WTC11 (cell line): Measurements from ENCODE around the gene ANXA11. TPM values are rescaled to one million over a fixed set of nuclear protein-coding genes. Genes with fewer than 3 reads are reported as not detected.

Experiments used
- ATAC-seq: fragments of 200-7000 bp; cut with Tn5 transposase; 2 replicates; pipeline ENCODE4 v1.10.0; 2021; ENCODE audit warnings: mild to moderate bottlenecking, moderate library complexity
- CTCF ChIA-PET: fragments of 300-600 bp; sonication (Branson Sonifier 250); formaldehyde crosslinking; loops from one replicate; lab custom pipeline; 2021; ENCODE audit warnings: antibody characterized with exemption; lab: Charles Lee
- POLR2A ChIA-PET: fragments of 350-600 bp; sonication (Branson Sonifier 250); formaldehyde crosslinking; loops from one replicate; lab custom pipeline; 2021; ENCODE audit warnings: antibody characterized with exemption; lab: Charles Lee
- DNase-seq: peaks from one replicate; pipeline ENCODE4 v3.0.0; 2021; ENCODE audit warnings: low spot score
- H3K27ac Mint-ChIP-seq: 2 replicates; pipeline ENCODE4 v1.8.0; 2021; ENCODE audit warnings: mixed read lengths
- H3K27me3 Mint-ChIP-seq: 2 replicates; pipeline ENCODE4 v1.8.0; 2021; ENCODE audit warnings: low read depth, mild to moderate bottlenecking, moderate library complexity, mixed read lengths
- H3K36me3 Mint-ChIP-seq: 2 replicates; pipeline ENCODE4 v1.8.0; 2021; ENCODE audit warnings: mixed read lengths
- H3K4me1 Mint-ChIP-seq: 2 replicates; pipeline ENCODE4 v1.8.0; 2022; ENCODE audit warnings: mixed read lengths
- H3K4me3 Mint-ChIP-seq: 2 replicates; pipeline ENCODE4 v1.8.0; 2021; ENCODE audit warnings: mild to moderate bottlenecking, moderate library complexity, mixed read lengths
- H3K9me3 Mint-ChIP-seq: 2 replicates; pipeline ENCODE4 v1.8.0; 2021; ENCODE audit warnings: mixed read lengths
- AFF4 ChIP-seq: sonication (generic); formaldehyde crosslinking; IDR thresholded peaks from 2 replicates; pipeline ENCODE4 v1.8.1; 2023; ENCODE audit warnings: mild to moderate bottlenecking, missing genetic modification reagents, borderline replicate concordance
- ATF2 ChIP-seq: sonication (generic); formaldehyde crosslinking; IDR thresholded peaks from 2 replicates; pipeline ENCODE4 v1.8.1; 2022; ENCODE audit warnings: low read depth, missing genetic modification reagents, borderline replicate concordance
- CTCF ChIP-seq: fragments of 200-600 bp; IDR thresholded peaks from 2 replicates; pipeline ENCODE4 v1.8.0; 2022; ENCODE audit warnings: antibody characterized with exemption
- E2F1 ChIP-seq: sonication (generic); formaldehyde crosslinking; IDR thresholded peaks from 2 replicates; pipeline ENCODE4 v1.8.0; 2022; ENCODE audit warnings: mild to moderate bottlenecking, missing genetic modification reagents
- NFYB ChIP-seq: sonication (generic); formaldehyde crosslinking; conservative IDR thresholded peaks from 2 replicates; pipeline ENCODE4 v1.8.0; 2022; ENCODE audit warnings: low read depth, missing genetic modification reagents
- STAT6 ChIP-seq: sonication (generic); formaldehyde crosslinking; conservative IDR thresholded peaks from 2 replicates; pipeline ENCODE4 v1.8.1; 2023; ENCODE audit warnings: mild to moderate bottlenecking, low read depth, missing genetic modification reagents, moderate library complexity
- TCF7 ChIP-seq: sonication (generic); formaldehyde crosslinking; IDR thresholded peaks from 2 replicates; pipeline ENCODE4 v1.8.0; 2022; ENCODE audit warnings: mild to moderate bottlenecking, low read depth, missing genetic modification reagents, moderate library complexity
- ZNF219 ChIP-seq: sonication (generic); formaldehyde crosslinking; IDR thresholded peaks from 2 replicates; pipeline ENCODE4 v1.8.0; 2023; ENCODE audit warnings: missing genetic modification reagents, mild to moderate bottlenecking, borderline replicate concordance
- ZNF232 ChIP-seq: sonication (generic); formaldehyde crosslinking; IDR thresholded peaks from 2 replicates; pipeline ENCODE4 v1.8.0; 2022; ENCODE audit warnings: mild to moderate bottlenecking, missing genetic modification reagents
- ZNF263 ChIP-seq: sonication (generic); formaldehyde crosslinking; IDR thresholded peaks from 2 replicates; pipeline ENCODE4 v1.8.1; 2022; ENCODE audit warnings: low read depth, mild to moderate bottlenecking, moderate library complexity, missing genetic modification reagents
- total RNA-seq: library from RNA; stranded (reverse); gene quantifications from 3 replicates; pipeline ENCODE4 v1.2.3, GENCODE V29; 2021

The ANXA11 gene
- total RNA-seq, 1 experiment from 2014 or later = 83.3 TPM

GRCh38 chr10:80158598-80159127 lies 46.7 kb downstream of the ANXA11 start (continued):
- no peak for TF ChIP-seq ATF2 (CRISPR knock-in tag)

GRCh38 chr10:80158126-80158525 lies 47.2 kb downstream of the ANXA11 start:
- no peak for ATAC-seq
- no peak overlapping the region for H3K27ac Mint-ChIP-seq

GRCh38 chr10:80157561-80157960 lies 47.8 kb downstream of the ANXA11 start:
- no peak overlapping the region for H3K4me3 Mint-ChIP-seq
- no peaks in the 10 kb centered on the region for H3K27me3 Mint-ChIP-seq
- ATAC-seq (no peak), DNase-seq (no peak)
- H3K36me3 Mint-ChIP-seq = peaks cover 50% of the 10 kb centered on the region
- H3K9me3 Mint-ChIP-seq = no peaks in the 10 kb centered on the region
- H3K27ac Mint-ChIP-seq = no peak overlapping the region; the same call in 1 of the 2 replicates
- POLR2A ChIA-PET = no interaction called here
- CTCF ChIA-PET = no interaction called here
- H3K4me1 Mint-ChIP-seq = peaks cover 18% of the 10 kb centered on the region
- TF ChIP-seq CTCF (no peak), ZNF219 (no peak), E2F1 (CRISPR knock-in tag) (no peak), NFYB (CRISPR knock-in tag) (no peak), ZNF263 (no peak), TCF7 (CRISPR knock-in tag) (no peak)

More at GRCh38 chr10:80158126-80158525, 47.2 kb downstream of the ANXA11 start:
- DNase-seq = no peak
- CTCF ChIA-PET = interaction anchor here (1.2 kb wide), 1 partner anchor 14 kb away, joined by 5 read pairs; no protein-coding TSS in a partner anchor
- TF ChIP-seq ZNF232 (CRISPR knock-in tag) = no peak
- TF ChIP-seq AFF4 (CRISPR knock-in tag) = no peak
- TF ChIP-seq STAT6 (CRISPR knock-in tag) = no peak
- TF ChIP-seq, all 79 proteins: peak for 0
- Mint-ChIP-seq H3K4me1 (peaks cover 18% of the 10 kb centered on the region), H3K27me3 (no peaks in the 10 kb centered on the region), H3K9me3 (no peaks in the 10 kb centered on the region), H3K36me3 (peaks cover 56% of the 10 kb centered on the region), H3K4me3 (no peak overlapping the region)
- POLR2A ChIA-PET = no interaction called here
